NCI-H748 (cell line): Measurements from ENCODE around the gene TWF2.

ENCODE experiments used
- DNase-seq: peaks from one replicate; lab custom pipeline; 2025; ENCODE audit not compliant: unreplicated experiment; lab: John Stamatoyannopoulos, UW

TWF2 gene

GRCh38 chr3:52223449-52224408, 15.2 kb downstream of the TWF2 start:
- no peak for DNase-seq

DNA sequence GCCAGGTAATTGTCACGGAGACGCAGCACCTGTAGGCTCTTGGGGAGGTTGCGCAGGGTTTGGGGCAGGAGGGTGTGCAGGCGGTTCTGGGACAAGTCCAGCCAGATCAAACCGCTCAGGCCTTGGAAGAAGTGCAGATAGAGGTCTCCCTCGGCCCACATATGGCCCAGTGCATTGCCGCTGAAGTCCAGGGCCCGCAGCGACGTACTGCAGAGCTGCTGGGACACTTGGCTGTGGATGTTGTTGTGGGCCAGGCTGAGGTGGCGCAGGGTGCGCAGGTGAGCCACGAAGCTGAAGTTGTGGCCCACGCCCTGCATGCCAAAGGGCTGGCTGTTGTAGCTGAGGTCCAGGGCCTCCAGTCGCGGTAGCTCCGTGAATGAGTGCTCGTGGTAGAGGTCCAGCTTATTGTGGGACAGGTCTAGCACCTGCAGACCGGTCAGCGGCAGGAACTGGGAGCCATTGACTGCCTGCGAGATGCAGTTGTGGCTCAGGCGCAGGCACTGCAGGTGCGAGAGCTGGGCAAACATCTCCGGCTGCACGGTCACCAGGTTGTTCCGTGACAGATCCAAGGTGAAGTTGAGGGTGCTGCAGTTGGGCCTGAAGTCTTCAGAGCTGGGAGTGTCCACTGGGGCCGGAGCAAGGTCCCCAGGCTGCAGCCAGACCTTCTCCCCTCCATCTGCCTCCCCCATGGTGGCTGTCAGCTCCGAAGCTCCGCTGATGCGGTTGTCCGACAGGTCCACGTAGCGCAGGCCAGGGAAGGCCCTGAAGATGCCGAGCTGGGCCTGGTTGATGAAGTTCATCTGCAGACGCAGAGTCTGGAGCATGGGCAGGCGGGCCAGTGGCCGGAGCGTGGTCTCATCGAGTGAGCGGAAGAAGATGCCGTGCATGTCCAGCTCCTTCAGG, 16.4 kb downstream of the TWF2 start:
- no peak for DNase-seq

- DNase-seq, result no peak
Measured at GRCh38 chr3:52221563-52222318, 17.2 kb downstream of the TWF2 start.

GRCh38 chr3:52221141-52221562, 17.8 kb downstream of the TWF2 start:
- DNase-seq, result no peak

GRCh38 chr3:52220380-52221026, 18.5 kb downstream of the TWF2 start:
- DNase-seq, result peak; percentile 54

GRCh38 chr3:52218937-52219650, 19.9 kb downstream of the TWF2 start:
- no peak for DNase-seq

- DNase-seq, result no peak
Measured at GRCh38 chr3:52218454-52218853, 20.5 kb downstream of the TWF2 start.

- DNase-seq, result no peak
Measured at GRCh38 chr3:52218026-52218425, 20.9 kb downstream of the TWF2 start.

- no peak for DNase-seq
Measured at GRCh38 chr3:52217409-52217805, 21.6 kb downstream of the TWF2 start.

DNA sequence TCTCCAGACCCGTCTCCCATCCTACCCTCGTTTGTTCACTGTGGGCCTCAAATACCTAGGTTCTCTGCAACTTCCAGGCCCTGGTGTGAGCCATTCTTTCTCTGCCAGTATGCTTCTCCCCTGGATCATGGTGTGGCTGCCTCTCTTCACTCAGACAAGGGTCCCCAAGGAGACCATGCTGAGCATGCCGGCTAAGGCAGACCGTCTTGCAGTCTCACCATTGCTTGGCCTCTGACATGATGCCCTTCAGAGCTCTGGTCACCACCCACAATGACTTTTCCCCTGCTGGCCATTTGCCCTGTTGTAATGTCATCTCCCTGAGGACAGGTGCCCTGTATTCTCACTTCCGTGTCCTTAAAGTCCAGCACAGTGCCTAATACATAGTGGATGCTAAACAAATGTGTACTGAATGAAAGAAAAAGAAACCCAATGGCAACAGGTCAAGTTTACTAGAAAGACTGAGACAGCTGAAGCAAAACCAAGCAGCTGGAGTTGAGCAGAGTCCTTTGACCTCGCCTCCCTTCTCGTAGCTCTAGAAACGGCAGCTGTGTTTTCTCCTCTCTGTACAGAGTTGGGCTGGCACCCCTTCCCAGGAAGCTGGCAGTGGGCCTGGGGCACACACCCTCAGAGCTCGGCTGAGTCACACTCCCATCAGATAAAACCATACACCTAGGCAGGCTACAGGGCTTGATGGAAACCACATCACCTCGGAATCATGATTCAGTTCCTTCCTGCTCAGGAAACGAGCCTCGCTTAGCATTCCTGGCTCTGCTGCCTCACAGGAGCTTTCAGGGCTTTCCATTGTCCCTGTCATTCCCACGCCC, 22.2 kb downstream of the TWF2 start:
- DNase-seq, result peak; percentile 6

- DNase-seq, result no peak
Measured at GRCh38 chr3:52215351-52215750, 23.6 kb downstream of the TWF2 start.

DNA sequence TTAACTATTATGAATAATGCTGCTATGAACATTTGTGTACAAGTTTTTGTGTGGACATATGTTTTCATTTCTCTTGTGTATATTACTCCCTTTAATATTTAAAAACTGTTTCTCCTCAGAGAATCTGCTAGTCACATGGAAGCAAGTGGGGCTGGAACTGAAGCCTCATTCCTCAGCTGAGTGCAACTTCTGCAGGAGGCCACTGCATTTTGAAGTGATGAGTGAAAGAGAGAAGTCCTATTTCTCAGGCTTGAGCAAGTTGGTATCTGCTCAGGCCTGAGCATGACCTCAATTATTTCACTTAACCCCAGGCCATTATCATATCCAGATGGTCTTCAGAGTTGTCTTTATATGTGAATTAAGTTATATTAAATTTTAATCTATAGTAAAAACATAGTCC, 25.1 kb downstream of the TWF2 start:
- no peak for DNase-seq

GRCh38 chr3:52213005-52213404, 26.0 kb downstream of the TWF2 start:
- DNase-seq, result no peak

DNA sequence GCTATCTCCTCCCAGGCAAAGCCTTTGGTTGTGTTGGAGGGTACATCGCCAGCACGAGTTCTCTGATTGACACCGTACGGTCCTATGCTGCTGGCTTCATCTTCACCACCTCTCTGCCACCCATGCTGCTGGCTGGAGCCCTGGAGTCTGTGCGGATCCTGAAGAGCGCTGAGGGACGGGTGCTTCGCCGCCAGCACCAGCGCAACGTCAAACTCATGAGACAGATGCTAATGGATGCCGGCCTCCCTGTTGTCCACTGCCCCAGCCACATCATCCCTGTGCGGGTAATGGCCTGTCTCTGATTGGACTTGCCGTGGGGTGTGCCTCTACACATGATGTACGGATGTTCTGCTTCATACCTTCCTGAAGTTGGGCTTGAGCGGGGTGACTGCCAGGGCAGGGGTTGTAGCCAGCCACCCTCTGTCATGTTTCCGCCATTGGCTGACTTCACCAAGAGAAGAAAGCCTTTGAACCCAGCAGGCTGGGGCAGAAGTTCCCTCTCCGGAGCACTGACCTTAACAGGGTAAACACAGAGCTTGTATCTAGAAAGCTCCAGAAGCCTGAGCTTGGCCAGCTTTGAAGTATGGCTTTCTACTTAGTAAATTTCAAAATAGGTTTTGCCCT, 27.6 kb downstream of the TWF2 start:
- no peak for DNase-seq

GRCh38 chr3:52210550-52211046, 28.4 kb downstream of the TWF2 start:
- no peak for DNase-seq

DNA sequence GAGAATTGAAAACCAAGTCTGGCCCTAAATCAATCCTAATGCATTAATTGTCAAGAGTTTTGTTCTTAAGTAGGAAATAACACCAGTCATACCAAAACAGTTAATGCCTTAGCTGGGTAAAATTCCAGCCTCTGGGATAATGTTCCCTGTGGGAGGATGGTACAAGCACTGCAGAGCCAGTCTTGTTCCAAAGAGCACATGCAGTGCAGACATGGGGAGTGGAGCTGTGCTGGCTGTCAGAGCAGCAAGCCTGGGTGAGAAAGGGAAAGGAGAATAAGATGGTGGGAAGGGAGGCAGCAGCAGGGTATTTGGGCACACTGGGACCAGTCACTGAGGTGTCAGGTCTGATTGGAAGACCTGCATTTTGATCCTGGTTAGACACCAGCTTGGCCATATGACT, 28.9 kb downstream of the TWF2 start:
- no peak for DNase-seq

GRCh38 chr3:52208556-52208955, 30.4 kb downstream of the TWF2 start:
- no peak for DNase-seq

GRCh38 chr3:52205727-52206372, 33.1 kb downstream of the TWF2 start:
- no peak for DNase-seq
